ENCODE data around the gene ST6GAL1. TPM values are rescaled to one million over a fixed set of nuclear protein-coding genes. Genes with fewer than 3 reads are reported as not detected.
"Not testable (repeated sequence)": the region's sequence is repeated elsewhere in the genome, so short reads cannot be mapped to it uniquely, and the experiment has no call there.

The ST6GAL1 gene
- total RNA-seq, 1 donor from 2014 or later = 62.6 TPM

DNA sequence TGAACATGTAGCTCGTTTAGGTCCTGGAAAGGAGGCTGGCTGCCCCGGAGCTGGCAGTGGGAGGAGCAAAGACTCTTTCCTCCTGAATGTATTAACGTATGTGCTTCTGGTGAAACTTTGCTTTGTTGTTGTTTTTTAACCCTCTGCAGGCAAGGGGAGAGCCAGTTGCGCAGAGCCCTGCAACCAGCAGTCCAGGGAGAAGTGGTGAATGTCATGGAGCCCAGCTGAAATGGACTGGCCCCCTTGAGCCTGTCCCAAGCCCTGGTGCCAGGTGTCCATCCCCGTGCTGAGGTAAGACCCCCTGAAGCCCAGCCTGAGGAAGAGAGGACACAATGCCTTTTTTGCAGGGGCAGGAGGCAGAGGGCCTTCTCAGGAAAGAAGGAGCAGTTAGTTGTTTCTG lies 33.3 kb downstream of the ST6GAL1 start:
- DNase-seq (ENCODE audit: low spot score) (no peak), ATAC-seq (no peak)
- intact Hi-C loops (cut with DNase I) = no loop called here

DNA sequence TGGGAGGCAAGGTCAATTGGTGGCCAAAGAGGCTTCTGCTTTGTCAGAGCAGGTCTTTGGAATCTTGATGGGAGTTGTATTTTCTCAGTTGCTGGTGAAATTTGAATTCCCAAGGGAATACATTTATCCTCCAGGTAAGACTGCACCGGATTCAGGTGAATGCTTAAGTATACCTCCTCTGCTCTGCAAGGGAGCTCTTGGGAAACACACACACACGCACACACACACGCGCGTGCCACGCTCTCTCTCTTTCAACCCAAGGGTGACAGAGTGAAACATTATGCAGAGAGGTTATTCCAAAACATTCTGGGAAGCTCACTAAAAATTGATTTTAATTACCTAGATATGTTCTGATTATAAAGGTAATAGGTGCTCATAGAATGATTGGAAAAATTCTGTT lies 33.7 kb downstream of the ST6GAL1 start:
- intact Hi-C loops (cut with DNase I) = no loop called here
- DNase-seq (ENCODE audit: low spot score) (no peak), ATAC-seq (no peak)

DNA sequence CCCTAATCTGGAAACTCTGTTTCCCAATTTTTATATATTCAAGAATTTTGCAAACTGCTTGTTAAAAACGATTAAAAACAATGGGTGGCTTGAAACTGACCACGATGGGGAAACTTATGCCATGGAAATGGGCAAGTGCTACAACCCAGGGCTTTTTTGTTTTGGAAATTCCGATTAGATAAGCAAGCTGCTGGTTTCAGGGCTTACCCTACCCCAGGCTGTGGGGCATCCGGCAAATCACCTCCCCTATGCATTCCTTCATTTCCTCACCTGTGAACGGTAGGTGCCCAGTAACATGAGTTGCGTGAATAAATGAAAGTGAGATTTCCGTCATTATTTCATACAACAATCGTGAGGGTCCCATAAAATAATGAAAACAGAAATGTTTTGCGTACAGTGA lies 34.3 kb downstream of the ST6GAL1 start:
- no peak for ATAC-seq
- intact Hi-C loops (cut with DNase I) = no loop called here
- DNase-seq (ENCODE audit: low spot score) = no peak

DNA sequence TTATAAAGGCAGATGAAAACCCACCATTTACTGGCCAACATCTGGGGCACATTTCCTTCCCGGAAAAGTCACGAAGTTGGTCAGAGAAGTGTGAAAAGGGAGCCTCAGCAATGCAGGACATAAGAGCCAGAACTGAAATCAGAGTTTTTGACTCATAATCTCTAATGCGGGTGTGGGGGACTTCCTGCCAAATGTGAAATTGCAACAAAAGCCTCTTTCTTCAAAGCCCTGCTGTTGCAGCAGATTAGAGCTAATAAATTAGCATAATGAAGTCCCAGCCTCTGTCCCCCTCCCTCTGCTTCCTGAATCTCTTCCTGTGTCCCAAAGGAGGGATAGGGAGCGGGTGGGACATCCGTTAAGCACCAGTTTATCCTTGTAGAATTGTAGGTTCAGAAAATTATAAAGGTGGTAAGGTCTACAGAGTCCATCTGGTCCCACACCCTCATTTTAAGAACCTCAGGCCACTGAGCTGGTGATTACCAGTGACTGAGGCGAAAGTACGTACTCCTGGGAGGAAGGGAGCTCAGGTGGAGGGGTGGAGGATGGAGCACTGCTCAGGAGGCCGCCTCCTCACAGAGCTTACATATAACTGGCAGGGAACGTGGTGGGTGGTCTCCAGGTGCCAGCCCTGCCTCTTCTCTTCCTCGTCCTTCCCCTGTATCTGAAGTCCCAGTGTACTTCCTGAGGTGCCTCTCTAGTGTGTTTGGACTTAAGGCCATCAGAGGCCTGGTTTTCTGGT lies 35.0 kb downstream of the ST6GAL1 start:
- intact Hi-C loops (cut with DNase I) = no loop called here
- ATAC-seq = peak; percentile 70
- DNase-seq (ENCODE audit: low spot score) = no peak

- ATAC-seq (peak; percentile 36), DNase-seq (ENCODE audit: low spot score) (no peak)
- intact Hi-C loops (cut with DNase I) = no loop called here
Measured at GRCh38 chr3:186966406-186966805, 36.1 kb downstream of the ST6GAL1 start.

DNA sequence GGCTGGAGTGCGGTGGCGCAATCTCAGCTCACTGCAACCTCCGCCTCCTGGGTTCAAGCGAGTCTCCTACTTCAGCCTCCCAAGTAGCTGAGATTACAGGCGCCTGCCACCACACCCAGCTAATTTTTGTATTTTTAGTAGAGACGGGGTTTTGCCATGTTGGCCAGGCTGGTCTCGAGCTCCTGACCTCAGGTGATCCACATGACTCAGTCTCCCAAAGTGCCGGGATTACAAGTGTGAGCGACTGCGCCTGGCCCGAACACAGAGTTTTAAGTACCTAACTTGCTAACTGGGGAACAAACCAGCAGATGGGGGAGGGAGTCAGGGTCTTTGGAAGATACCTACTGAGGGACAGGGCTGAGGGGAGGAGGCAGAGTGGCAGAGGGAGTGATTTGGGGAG lies 36.9 kb downstream of the ST6GAL1 start:
- ATAC-seq; DNase-seq (ENCODE audit: low spot score); intact Hi-C loops (cut with DNase I): not testable (repeated sequence)

GRCh38 chr3:186967686-186968085 lies 37.4 kb downstream of the ST6GAL1 start:
- ATAC-seq = peak; percentile 36

DNA sequence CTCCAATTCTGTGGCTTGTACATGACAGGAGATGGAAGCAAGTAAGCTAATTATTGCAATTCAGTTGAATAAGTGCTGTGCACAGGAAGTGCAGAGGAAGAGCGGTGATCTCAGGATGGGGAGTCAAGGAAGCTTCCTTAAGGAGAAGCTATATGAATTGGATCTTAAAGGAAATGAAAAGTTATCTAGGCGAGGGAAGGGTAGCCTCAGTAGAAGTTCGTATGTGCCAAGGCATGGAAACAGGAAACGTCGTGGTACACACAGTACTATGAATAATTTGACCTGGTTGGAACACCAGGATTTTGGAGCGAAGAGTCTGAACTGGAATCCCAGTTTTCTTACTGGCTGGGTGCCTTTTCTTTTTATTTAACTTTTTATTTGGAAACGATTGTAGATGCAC lies 39.3 kb downstream of the ST6GAL1 start:
- intact Hi-C loops (cut with DNase I) = no loop called here
- ATAC-seq (no peak), DNase-seq (ENCODE audit: low spot score) (no peak)

More at GRCh38 chr3:186967686-186968085, 37.4 kb downstream of the ST6GAL1 start:
- intact Hi-C loops (cut with DNase I) = no loop called here
- no peak for DNase-seq (ENCODE audit: low spot score)

DNA sequence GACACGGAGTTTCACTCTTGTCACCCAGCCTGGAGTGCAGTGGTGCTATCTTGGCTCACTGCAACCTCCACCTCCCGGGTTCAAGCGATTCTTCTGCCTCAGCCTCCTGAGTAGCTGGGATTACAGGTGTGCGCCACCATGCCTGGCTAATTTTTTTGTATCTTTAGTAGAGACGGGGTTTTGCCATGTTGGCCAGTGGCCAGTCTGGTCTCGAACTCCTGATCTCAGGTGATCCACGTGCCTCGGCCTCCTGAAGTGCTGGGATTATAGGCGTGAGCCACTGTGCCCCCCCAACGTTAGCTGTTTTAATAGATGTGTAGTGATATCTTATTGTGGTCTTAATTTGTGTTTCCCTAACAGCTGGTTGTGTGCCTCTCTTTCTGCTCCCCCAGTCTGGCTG lies 40.8 kb downstream of the ST6GAL1 start:
- intact Hi-C loops (cut with DNase I); ATAC-seq; DNase-seq (ENCODE audit: low spot score): not testable (repeated sequence)

- intact Hi-C loops (cut with DNase I) = no loop called here
Measured at GRCh38 chr3:186971578-186971977, 41.3 kb downstream of the ST6GAL1 start.

DNA sequence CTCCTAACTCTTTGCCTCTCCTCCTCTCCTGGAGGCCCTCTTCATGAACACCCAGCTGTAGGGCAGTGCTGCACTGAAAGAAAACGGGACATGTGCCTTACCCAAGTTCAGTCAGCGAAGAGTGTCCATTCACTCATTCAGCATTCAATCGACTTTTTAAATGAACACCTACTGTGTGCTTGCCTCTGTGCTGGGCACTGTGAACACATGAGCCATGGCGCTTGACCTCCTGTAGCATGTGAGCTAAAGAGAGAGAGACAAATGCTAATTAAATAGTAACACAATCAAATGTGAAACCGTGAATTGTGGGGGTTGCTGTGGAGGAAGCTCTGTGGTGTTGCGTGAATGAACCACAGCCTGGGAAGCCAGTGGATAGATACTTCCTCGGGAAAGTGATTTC lies 43.4 kb downstream of the ST6GAL1 start:
- intact Hi-C loops (cut with DNase I) = no loop called here
- no peak for DNase-seq (ENCODE audit: low spot score)
- ATAC-seq = no peak

More at GRCh38 chr3:186971578-186971977, 41.3 kb downstream of the ST6GAL1 start:
- ATAC-seq = no peak
- DNase-seq (ENCODE audit: low spot score) = peak; percentile 9

DNA sequence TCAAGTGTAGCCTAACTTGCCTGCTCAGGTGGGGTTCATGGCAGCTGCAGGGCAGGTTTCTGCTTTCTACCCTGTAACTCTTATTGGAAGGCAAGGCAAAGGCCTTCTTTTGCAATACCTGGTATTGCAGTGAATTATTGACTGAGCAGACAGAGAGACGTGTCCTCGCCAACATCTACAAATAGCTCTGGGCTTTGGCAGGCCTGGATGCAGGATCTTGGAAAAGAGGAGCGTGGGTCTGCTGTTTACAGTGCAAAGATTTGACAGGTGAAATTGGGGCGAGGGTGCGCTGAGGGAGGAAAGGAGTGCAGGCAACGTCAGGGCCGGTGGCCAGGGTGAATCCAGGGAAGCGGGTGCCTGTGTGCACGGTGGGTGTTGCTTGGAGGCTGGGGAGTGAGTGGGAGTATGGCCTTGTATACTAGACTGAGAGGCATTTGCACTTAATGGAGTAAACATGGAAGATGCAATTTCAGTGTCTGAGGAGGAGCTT lies 44.5 kb downstream of the ST6GAL1 start:
- intact Hi-C loops (cut with DNase I) = no loop called here
- peak; percentile 28 for DNase-seq (ENCODE audit: low spot score)
- ATAC-seq = no peak

DNA sequence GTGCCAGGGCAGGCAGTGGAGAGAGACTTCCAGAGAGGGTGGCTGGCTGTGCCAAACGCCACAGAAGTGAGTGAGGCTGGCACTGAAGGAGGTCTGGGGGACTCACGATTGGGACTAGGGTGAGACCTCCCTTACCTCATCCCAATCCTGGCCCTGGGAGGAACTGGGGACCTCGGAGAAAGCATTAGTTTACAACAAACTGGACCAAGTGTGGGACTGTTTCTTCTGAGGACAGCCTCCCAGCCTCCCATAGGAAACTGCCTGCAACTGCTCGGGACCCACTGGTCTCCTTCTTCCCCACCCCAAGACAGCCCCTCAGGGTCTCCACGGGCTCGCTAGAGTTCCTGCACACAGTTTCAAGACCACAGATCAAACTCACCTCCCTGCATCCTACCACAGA lies 45.4 kb downstream of the ST6GAL1 start:
- intact Hi-C loops (cut with DNase I) = no loop called here
- DNase-seq (ENCODE audit: low spot score) (peak; percentile 15), ATAC-seq (no peak)

DNA sequence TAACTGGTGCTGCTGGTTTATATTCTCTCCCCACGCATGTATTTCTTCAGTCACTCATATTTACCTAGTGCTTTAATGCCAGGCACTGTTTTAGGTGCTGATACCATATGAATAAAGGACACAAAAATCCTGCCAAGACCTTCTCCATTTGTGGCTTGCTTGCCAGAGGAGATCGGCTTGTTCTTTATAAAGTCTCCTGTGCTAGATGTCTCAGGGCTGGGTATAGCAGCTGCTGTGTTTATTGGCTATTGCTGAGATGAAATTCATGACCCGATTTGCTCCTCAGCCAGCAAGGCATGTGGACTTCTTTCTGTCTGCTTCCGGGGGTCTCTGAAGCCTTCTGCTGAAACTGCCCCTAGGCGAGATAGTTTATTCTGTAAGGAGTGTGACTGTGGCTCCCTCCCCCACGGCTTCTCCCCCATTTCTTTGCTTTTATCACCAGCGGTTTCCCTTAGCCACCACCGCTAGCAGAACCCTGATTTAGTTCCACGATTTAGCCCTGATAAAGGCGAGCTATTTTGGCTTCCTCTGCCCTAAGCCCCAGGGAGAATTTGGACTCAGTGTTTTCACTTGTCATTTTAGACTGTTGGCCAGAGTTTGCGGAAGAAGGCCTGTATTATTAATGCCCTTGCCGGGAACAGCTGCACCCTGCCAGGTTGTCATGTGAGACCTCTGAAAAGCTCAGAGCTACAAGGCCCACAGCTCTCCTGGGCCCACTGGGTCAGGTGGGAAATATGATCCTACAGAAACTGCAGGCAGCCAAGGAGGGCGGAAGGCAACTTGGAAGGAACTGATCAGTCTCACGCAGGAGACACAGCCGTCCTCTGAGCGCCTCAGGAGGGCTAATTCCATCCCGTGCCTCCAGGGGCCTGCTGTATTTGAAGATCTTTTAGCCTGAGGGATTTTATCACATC lies 46.8 kb downstream of the ST6GAL1 start:
- intact Hi-C loops (cut with DNase I) = no loop called here
- ATAC-seq (peak; percentile 91), DNase-seq (ENCODE audit: low spot score) (peak; percentile 68)

DNA sequence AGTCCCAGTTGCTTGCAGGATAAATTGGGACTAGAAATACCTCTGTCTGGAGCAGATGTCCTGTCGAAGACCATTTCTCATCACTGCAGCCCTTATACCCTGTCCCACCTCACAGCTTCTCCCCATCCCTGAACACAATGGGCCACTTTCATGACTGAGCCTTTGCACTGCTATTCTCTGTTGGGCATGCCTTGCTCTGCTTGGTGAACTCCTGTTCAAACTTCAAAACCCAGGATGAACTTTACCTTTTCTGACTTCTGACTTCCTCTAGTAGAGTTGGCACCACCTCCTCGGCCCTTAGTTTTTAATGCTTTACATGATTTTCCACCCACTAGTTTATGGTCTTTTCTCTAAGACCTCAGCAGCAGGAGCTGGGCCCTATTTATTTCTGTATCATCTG lies 48.4 kb downstream of the ST6GAL1 start:
- ATAC-seq = no peak
- intact Hi-C loops (cut with DNase I) = no loop called here
- no peak for DNase-seq (ENCODE audit: low spot score)

GRCh38 chr3:186979852-186980251 lies 49.5 kb downstream of the ST6GAL1 start:
- no peak for ATAC-seq
- intact Hi-C loops (cut with DNase I) = no loop called here
- DNase-seq (ENCODE audit: low spot score) = no peak

GRCh38 chr3:186980989-186981388 lies 50.7 kb downstream of the ST6GAL1 start:
- no peak for ATAC-seq
- intact Hi-C loops (cut with DNase I) = no loop called here
- DNase-seq (ENCODE audit: low spot score) = no peak

DNA sequence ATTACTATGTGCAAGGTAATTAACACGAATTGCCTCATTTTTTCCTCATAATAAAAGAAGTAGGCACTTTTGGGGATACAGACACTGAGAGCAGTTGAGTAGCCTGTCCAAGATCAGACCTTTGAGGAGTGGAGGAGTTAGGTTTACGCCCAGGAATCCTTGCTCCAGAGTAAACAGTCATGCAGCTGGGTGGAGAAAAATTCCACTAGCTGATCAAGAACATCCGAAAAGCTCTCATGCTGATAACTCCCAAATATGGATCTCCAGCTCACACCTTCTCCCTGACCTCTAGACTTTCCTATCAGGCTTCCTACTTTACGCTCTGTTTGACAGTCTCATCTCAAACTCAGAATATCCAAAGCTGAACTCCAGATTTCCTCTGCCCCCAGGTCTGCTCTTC lies 53.3 kb downstream of the ST6GAL1 start:
- intact Hi-C loops (cut with DNase I) = no loop called here
- DNase-seq (ENCODE audit: low spot score) (no peak), ATAC-seq (peak; percentile 46)

GRCh38 chr3:186984064-186984463 lies 53.7 kb downstream of the ST6GAL1 start:
- DNase-seq (ENCODE audit: low spot score) (no peak), ATAC-seq (no peak)
- intact Hi-C loops (cut with DNase I) = no loop called here
